Measurements from ENCODE around the gene CFAP20DC.
"Not testable (repeated sequence)": the region's sequence is repeated elsewhere in the genome, so short reads cannot be mapped to it uniquely, and the experiment has no call there.

CFAP20DC gene

GRCh38 chr3:58857402-58857801 is 192.4 kb downstream of the CFAP20DC start:
- no peak for DNase-seq
- Histone ChIP-seq H3K27ac (no peak overlapping the region), H3K36me3 (no peaks in the 10 kb centered on the region), H3K4me1 (peaks cover 0 to 16% (median 2%) of the 10 kb centered on the region in 4 donors), H3K27me3 (no peaks in the 10 kb centered on the region), H3K9me3 (no peaks in the 10 kb centered on the region), H3K4me3 (no peak overlapping the region)
- no peak for TF ChIP-seq CTCF (IDR thresholded peaks at IDR 0.05)
- intact Hi-C loops (cut with DNase I; ENCODE audit: low total_unique reads): no loop called here

DNA sequence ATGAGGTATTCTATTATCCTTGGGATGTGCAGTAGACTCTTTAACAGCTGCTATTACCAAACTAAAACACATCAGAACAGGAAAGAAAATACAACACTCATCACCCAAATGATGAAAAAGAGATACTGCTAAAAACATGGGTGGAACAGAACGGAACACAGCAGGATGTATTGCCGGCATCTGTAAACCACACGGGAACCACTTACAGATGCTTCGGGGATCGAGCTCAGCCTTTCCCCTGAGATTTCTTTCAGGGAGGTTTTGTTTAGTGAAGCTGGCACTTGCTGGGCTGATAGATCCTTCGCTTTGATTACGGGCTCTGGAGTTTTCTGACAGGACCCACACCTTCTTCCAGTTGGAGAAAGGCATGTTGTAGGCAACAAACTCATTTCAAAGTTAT is 201.0 kb downstream of the CFAP20DC start:
- Histone ChIP-seq H3K27me3 (no peaks in the 10 kb centered on the region), H3K9me3 (no peaks in the 10 kb centered on the region), H3K36me3 (no peaks in the 10 kb centered on the region), H3K27ac (no peak overlapping the region), H3K4me3 (no peak overlapping the region), H3K4me1 (no peaks in the 10 kb centered on the region)
- intact Hi-C loops (cut with DNase I; ENCODE audit: low total_unique reads): no loop called here
- no peak for TF ChIP-seq CTCF (IDR thresholded peaks at IDR 0.05)
- DNase-seq: no peak

- H3K4me3 ChIP-seq; intact Hi-C loops (cut with DNase I; ENCODE audit: low total_unique reads); H3K27ac ChIP-seq; H3K4me1 ChIP-seq; H3K27me3 ChIP-seq; H3K36me3 ChIP-seq; H3K9me3 ChIP-seq; DNase-seq: not testable (repeated sequence)
These were observed 207.6 kb downstream of the CFAP20DC start for GRCh38 chr3:58842050-58842747.

GRCh38 chr3:58840949-58841348 is 208.9 kb downstream of the CFAP20DC start:
- no peak overlapping the region for H3K4me3 ChIP-seq
- TF ChIP-seq CTCF (IDR thresholded peaks at IDR 0.05): no peak

GRCh38 chr3:58839964-58840363 is 209.9 kb downstream of the CFAP20DC start:
- Histone ChIP-seq H3K36me3 (no peaks in the 10 kb centered on the region), H3K4me1 (no peaks in the 10 kb centered on the region), H3K27ac (no peak overlapping the region), H3K9me3 (no peaks in the 10 kb centered on the region), H3K4me3 (no peak overlapping the region), H3K27me3 (no peaks in the 10 kb centered on the region)
- DNase-seq: no peak
- intact Hi-C loops (cut with DNase I; ENCODE audit: low total_unique reads): no loop called here
- no peak for TF ChIP-seq CTCF (IDR thresholded peaks at IDR 0.05)

More at GRCh38 chr3:58840949-58841348, 208.9 kb downstream of the CFAP20DC start:
- Histone ChIP-seq H3K9me3 (no peaks in the 10 kb centered on the region), H3K4me1 (no peaks in the 10 kb centered on the region), H3K27me3 (no peaks in the 10 kb centered on the region), H3K27ac (no peak overlapping the region), H3K36me3 (no peaks in the 10 kb centered on the region)
- DNase-seq: no peak
- intact Hi-C loops (cut with DNase I; ENCODE audit: low total_unique reads): no loop called here

- Histone ChIP-seq H3K9me3 (no peaks in the 10 kb centered on the region), H3K4me3 (no peak overlapping the region), H3K36me3 (no peaks in the 10 kb centered on the region), H3K27ac (no peak overlapping the region), H3K4me1 (no peaks in the 10 kb centered on the region), H3K27me3 (no peaks in the 10 kb centered on the region)
- intact Hi-C loops (cut with DNase I; ENCODE audit: low total_unique reads): no loop called here
- no peak for DNase-seq
- no peak for TF ChIP-seq CTCF (IDR thresholded peaks at IDR 0.05)
These were observed 210.6 kb downstream of the CFAP20DC start for GRCh38 chr3:58839187-58839586.
